Measurements from ENCODE around the gene SH3RF2.
"Not testable (repeated sequence)": the region's sequence is repeated elsewhere in the genome, so short reads cannot be mapped to it uniquely, and the experiment has no call there.

The SH3RF2 gene, protein sequence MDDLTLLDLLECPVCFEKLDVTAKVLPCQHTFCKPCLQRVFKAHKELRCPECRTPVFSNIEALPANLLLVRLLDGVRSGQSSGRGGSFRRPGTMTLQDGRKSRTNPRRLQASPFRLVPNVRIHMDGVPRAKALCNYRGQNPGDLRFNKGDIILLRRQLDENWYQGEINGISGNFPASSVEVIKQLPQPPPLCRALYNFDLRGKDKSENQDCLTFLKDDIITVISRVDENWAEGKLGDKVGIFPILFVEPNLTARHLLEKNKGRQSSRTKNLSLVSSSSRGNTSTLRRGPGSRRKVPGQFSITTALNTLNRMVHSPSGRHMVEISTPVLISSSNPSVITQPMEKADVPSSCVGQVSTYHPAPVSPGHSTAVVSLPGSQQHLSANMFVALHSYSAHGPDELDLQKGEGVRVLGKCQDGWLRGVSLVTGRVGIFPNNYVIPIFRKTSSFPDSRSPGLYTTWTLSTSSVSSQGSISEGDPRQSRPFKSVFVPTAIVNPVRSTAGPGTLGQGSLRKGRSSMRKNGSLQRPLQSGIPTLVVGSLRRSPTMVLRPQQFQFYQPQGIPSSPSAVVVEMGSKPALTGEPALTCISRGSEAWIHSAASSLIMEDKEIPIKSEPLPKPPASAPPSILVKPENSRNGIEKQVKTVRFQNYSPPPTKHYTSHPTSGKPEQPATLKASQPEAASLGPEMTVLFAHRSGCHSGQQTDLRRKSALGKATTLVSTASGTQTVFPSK

DNA sequence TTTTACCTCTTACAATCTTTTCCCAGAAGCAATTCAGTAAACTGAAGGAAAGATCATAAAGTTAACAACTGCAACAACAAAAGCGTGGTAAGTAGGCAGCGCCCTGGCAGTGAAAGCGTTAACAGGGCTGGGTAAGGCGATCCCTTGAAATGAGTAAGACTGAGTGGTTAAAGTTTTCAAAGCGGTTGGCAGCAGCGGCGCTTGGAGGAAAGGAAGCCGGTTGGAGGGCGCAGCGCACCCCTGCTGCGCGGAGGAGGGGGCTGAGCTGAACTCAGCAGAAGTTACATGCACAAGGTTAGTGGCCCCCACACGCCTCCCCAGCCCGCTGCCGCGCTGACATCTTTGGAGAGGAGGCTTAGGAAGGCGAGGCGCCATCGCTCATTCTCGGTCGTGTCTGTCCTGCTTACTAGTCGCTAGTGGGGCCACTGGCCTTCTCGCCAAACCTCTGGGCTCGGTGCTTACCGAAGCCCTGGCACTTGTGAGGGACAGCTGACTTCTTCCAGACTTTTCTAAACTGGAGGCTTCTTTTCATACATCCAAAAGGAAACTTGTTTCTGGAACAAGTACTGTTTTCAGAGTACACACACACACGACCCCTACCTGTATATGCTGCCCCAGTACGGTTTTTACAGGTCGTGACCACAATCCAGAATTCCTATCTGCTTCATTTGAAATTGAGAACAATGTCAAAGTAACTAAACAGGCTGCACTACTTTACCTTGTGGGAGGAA is at the start of gene SH3RF2:
TSS of gene SH3RF2 (plus strand) at position 178 of the 731 bp plus-strand sequence. CDS start 1,351 bp downstream, outside the sequence.
- H3K9me3 ChIP-seq (ENCODE audit: low read depth, low read length) = no peaks in the 10 kb centered on the region
- H3K27ac ChIP-seq = no peak within 1 kb of the TSS
- H3K9ac ChIP-seq (ENCODE audit: insufficient read length) = no peak within 1 kb of the TSS
- DNase-seq (ENCODE audit: low read depth, low spot score) = no peak
- peak within 1 kb of the TSS; percentile 48 for H3K4me3 ChIP-seq
- peak; percentile 73 for TF ChIP-seq POLR2AphosphoS5 (IDR thresholded peaks at IDR 0.05; ENCODE audit: borderline replicate concordance, low read depth, low read length)
- no peak for TF ChIP-seq FOXP2 (optimal IDR thresholded peaks at IDR 0.05; ENCODE audit: control extremely low read depth, extremely low read length, insufficient read depth)
- no peaks in the 10 kb centered on the region for H3K36me3 ChIP-seq (ENCODE audit: insufficient read depth, low read length)

DNA sequence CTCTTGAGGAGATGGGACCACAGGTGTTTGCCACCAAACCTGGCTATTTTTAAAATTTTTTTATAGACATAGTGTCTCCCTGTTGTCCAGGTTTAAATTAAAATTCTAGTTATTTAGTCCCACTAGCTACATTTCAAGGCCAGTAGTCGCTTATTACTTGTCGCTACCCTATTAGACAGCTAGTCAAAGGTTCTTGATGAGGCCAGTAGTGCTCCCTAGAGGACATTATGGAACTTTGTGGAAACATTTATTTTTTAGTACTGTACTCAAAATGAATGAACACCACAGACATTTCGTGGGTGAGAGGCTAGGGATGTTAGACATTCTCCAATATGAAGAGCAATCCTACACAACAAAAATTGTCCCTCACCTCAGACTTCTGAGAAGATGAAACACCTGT is 49.2 kb upstream of the SH3RF2 start:
- TF ChIP-seq POLR2AphosphoS5 (IDR thresholded peaks at IDR 0.05; ENCODE audit: borderline replicate concordance, low read depth, low read length) (no peak), FOXP2 (optimal IDR thresholded peaks at IDR 0.05; ENCODE audit: control extremely low read depth, extremely low read length, insufficient read depth) (no peak), EZH2 (IDR thresholded peaks at IDR 0.05) (no peak)
- H3K4me3 ChIP-seq = no peak overlapping the region
- no peak overlapping the region for H3K27ac ChIP-seq
- H3K9ac ChIP-seq (ENCODE audit: insufficient read length) = no peak overlapping the region
- H3K36me3 ChIP-seq (ENCODE audit: insufficient read depth, low read length) = no peaks in the 10 kb centered on the region
- H3K9me3 ChIP-seq (ENCODE audit: low read depth, low read length) = no peaks in the 10 kb centered on the region
- DNase-seq (ENCODE audit: low read depth, low spot score) = no peak

- TF ChIP-seq EZH2 (IDR thresholded peaks at IDR 0.05) (no peak), FOXP2 (optimal IDR thresholded peaks at IDR 0.05; ENCODE audit: control extremely low read depth, extremely low read length, insufficient read depth) (no peak), POLR2AphosphoS5 (IDR thresholded peaks at IDR 0.05; ENCODE audit: borderline replicate concordance, low read depth, low read length) (no peak)
- Histone ChIP-seq H3K9me3 (ENCODE audit: low read depth, low read length) (no peaks in the 10 kb centered on the region), H3K36me3 (ENCODE audit: insufficient read depth, low read length) (no peaks in the 10 kb centered on the region), H3K9ac (ENCODE audit: insufficient read length) (no peak overlapping the region), H3K4me3 (no peak overlapping the region), H3K27ac (no peak overlapping the region)
- DNase-seq (ENCODE audit: low read depth, low spot score) = no peak
Observed at GRCh38 chr5:145887976-145888574, 48.3 kb upstream of the SH3RF2 start.

DNA sequence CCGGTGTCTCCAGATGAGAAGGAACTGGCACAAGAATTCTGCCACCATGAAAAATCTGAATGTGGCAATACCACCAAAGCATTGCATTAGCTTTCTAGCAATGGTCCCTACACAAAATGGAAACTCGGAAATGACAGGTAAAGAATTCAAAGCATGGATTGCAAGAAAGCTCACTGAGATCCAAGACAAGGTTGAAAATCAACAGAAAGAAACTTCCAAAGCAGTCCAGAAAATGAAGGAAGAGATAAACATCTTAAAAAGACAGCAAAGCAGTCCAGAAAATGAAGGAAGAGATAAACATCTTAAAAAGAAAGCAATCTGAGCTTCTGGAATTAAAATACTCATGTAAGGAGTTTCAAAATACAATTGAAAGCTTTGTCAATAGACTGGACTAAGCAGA is 46.8 kb upstream of the SH3RF2 start:
- no peak overlapping the region for H3K27ac ChIP-seq
- no peak for TF ChIP-seq FOXP2 (optimal IDR thresholded peaks at IDR 0.05; ENCODE audit: control extremely low read depth, extremely low read length, insufficient read depth)
- no peak for TF ChIP-seq EZH2 (IDR thresholded peaks at IDR 0.05)
- no peak for TF ChIP-seq POLR2AphosphoS5 (IDR thresholded peaks at IDR 0.05; ENCODE audit: borderline replicate concordance, low read depth, low read length)
- no peaks in the 10 kb centered on the region for H3K36me3 ChIP-seq (ENCODE audit: insufficient read depth, low read length)
- no peak overlapping the region for H3K4me3 ChIP-seq
- H3K9me3 ChIP-seq (ENCODE audit: low read depth, low read length) = no peaks in the 10 kb centered on the region
- H3K9ac ChIP-seq (ENCODE audit: insufficient read length) = no peak overlapping the region
- DNase-seq (ENCODE audit: low read depth, low spot score) = no peak

DNA sequence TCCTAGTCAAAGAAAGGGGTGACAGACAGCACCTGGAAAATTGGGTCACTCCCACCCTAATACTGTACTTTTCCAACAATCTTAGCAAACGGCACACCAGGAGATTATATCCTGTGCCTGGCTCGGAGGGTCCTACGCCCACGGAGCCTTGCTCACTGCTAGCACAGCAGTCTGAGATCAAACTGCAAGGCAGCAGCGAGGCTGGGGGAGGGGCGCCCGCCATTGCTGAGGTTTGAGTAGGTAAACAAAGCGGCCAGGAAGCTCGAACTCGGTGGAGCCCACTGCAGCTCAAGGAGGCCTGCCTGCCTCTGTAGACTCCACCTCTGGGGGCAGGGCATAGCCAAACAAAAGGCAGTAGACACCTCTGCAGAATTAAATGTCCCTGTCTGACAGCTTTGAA is 45.0 kb upstream of the SH3RF2 start:
- not testable (repeated sequence) for H3K4me3 ChIP-seq; DNase-seq (ENCODE audit: low read depth, low spot score); H3K9me3 ChIP-seq (ENCODE audit: low read depth, low read length); H3K9ac ChIP-seq (ENCODE audit: insufficient read length); H3K27ac ChIP-seq; H3K36me3 ChIP-seq (ENCODE audit: insufficient read depth, low read length)

- H3K4me3 ChIP-seq = no peak overlapping the region
- no peaks in the 10 kb centered on the region for H3K9me3 ChIP-seq (ENCODE audit: low read depth, low read length)
- no peak overlapping the region for H3K9ac ChIP-seq (ENCODE audit: insufficient read length)
- no peak for DNase-seq (ENCODE audit: low read depth, low spot score)
- H3K27ac ChIP-seq = no peak overlapping the region
- TF ChIP-seq POLR2AphosphoS5 (IDR thresholded peaks at IDR 0.05; ENCODE audit: borderline replicate concordance, low read depth, low read length) (no peak), EZH2 (IDR thresholded peaks at IDR 0.05) (no peak), FOXP2 (optimal IDR thresholded peaks at IDR 0.05; ENCODE audit: control extremely low read depth, extremely low read length, insufficient read depth) (no peak)
- H3K36me3 ChIP-seq (ENCODE audit: insufficient read depth, low read length) = no peaks in the 10 kb centered on the region
Observed at GRCh38 chr5:145898171-145898570, 38.2 kb upstream of the SH3RF2 start.

GRCh38 chr5:145902421-145902820 is 34.0 kb upstream of the SH3RF2 start:
- no peaks in the 10 kb centered on the region for H3K36me3 ChIP-seq (ENCODE audit: insufficient read depth, low read length)
- no peak overlapping the region for H3K4me3 ChIP-seq
- no peak for TF ChIP-seq EZH2 (IDR thresholded peaks at IDR 0.05)
- no peak for TF ChIP-seq FOXP2 (optimal IDR thresholded peaks at IDR 0.05; ENCODE audit: control extremely low read depth, extremely low read length, insufficient read depth)
- no peak for TF ChIP-seq POLR2AphosphoS5 (IDR thresholded peaks at IDR 0.05; ENCODE audit: borderline replicate concordance, low read depth, low read length)
- H3K9ac ChIP-seq (ENCODE audit: insufficient read length) = no peak overlapping the region
- no peaks in the 10 kb centered on the region for H3K9me3 ChIP-seq (ENCODE audit: low read depth, low read length)
- no peak for DNase-seq (ENCODE audit: low read depth, low spot score)
- no peak overlapping the region for H3K27ac ChIP-seq

DNA sequence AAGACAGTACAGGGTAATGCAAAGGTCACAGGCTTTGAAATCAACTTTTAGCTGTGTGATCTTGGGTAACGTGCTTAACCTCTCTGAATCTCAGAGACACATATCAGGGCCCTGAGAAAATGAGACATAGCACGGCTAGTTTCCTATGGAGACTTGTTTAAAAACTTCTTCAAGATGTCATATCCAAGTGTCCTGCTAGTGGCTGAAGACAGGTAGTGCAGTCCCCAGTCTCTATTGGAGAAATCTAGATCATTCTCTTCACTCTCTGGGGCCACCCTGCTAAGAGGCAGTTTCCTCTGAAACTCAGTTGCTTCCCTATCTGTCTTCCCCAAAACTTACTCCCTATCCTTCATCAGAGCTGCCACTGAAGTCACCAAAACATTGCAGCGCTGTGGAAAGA is 33.3 kb upstream of the SH3RF2 start:
- H3K4me3 ChIP-seq = no peak overlapping the region
- H3K9ac ChIP-seq (ENCODE audit: insufficient read length) = no peak overlapping the region
- TF ChIP-seq FOXP2 (optimal IDR thresholded peaks at IDR 0.05; ENCODE audit: control extremely low read depth, extremely low read length, insufficient read depth) (no peak), EZH2 (IDR thresholded peaks at IDR 0.05) (no peak), POLR2AphosphoS5 (IDR thresholded peaks at IDR 0.05; ENCODE audit: borderline replicate concordance, low read depth, low read length) (no peak)
- H3K27ac ChIP-seq = no peak overlapping the region
- H3K9me3 ChIP-seq (ENCODE audit: low read depth, low read length) = no peaks in the 10 kb centered on the region
- no peaks in the 10 kb centered on the region for H3K36me3 ChIP-seq (ENCODE audit: insufficient read depth, low read length)
- no peak for DNase-seq (ENCODE audit: low read depth, low spot score)
